ENCODE results near the gene ADAP1.

ADAP1 gene

GRCh38 chr7:901041-901387 lies 53.5 kb downstream of the ADAP1 start:
- POLR2A ChIA-PET: interaction anchor here (0.6 kb wide), 1 partner anchor 17 kb away, joined by 3 read pairs; no protein-coding TSS in a partner anchor

GRCh38 chr7:900331-901040 lies 54.0 kb downstream of the ADAP1 start:
- no peak overlapping the region for H3K4me3 ChIP-seq (ENCODE audit: low read depth, low read length)
- no peak for TF ChIP-seq ZNF302 (tag by site-specific recombination; IDR thresholded peaks at IDR 0.05; ENCODE audit: low read depth)
- TF ChIP-seq ZNF747 (tag by site-specific recombination; IDR thresholded peaks at IDR 0.05): no peak
- no peak for TF ChIP-seq TSHZ1 (tag by site-specific recombination; IDR thresholded peaks at IDR 0.05; ENCODE audit: borderline replicate concordance)
- no peak for TF ChIP-seq ZBTB1 (tag by site-specific recombination; IDR thresholded peaks at IDR 0.05)
- no peak for TF ChIP-seq GFI1B (tag by site-specific recombination; IDR thresholded peaks at IDR 0.05)
- TF ChIP-seq ZNF24 (tag by site-specific recombination; IDR thresholded peaks at IDR 0.05): no peak
- no peak for TF ChIP-seq OSR2 (tag by site-specific recombination; IDR thresholded peaks at IDR 0.05)
- TF ChIP-seq ZSCAN4 (tag by site-specific recombination; IDR thresholded peaks at IDR 0.05): no peak
- POLR2A ChIA-PET: interaction anchor here (0.6 to 0.8 kb wide), 2 partner anchors 15 to 17 kb away, joined by 3 read pairs; no protein-coding TSS in a partner anchor
- peaks cover 0 to 17% of the 10 kb centered on the region in 2 experiments; a peak in 1 of 3 replicates for H3K36me3 ChIP-seq (ENCODE audit: control insufficient read depth in 2 of 2, insufficient read depth in 1 of 2, low read length in 2 of 2)
- peaks cover 5% of the 10 kb centered on the region; the same call in 1 of the 2 replicates for H3K4me1 ChIP-seq (ENCODE audit: control insufficient read depth, insufficient read depth, low read length)
- no peak overlapping the region for H3K27ac ChIP-seq (ENCODE audit: extremely low read depth, low read depth, low read length)
- CTCF ChIA-PET: no interaction called here
- no peaks in the 10 kb centered on the region for H3K9me3 ChIP-seq (ENCODE audit: control insufficient read depth, insufficient read depth, low read depth, low read length)

More at GRCh38 chr7:901041-901387, 53.5 kb downstream of the ADAP1 start:
- TF ChIP-seq PRDM6 (tag by site-specific recombination; IDR thresholded peaks at IDR 0.05): no peak
- H3K36me3 ChIP-seq (ENCODE audit: control insufficient read depth in 2 of 2, insufficient read depth in 1 of 2, low read length in 2 of 2): peaks cover 0 to 12% of the 10 kb centered on the region in 2 experiments; a peak in 1 of 3 replicates
- H3K9me3 ChIP-seq (ENCODE audit: control insufficient read depth, insufficient read depth, low read depth, low read length): no peaks in the 10 kb centered on the region
- H3K4me3 ChIP-seq (ENCODE audit: low read depth, low read length): no peak overlapping the region
- CTCF ChIA-PET: interaction anchor here (0.6 to 1.3 kb wide), 4 partner anchors 28 to 143 kb away, joined by 3 to 6 read pairs (median 4); partner anchors contain the start of gene GPR146
- H3K4me1 ChIP-seq (ENCODE audit: control insufficient read depth, insufficient read depth, low read length): peaks cover 5% of the 10 kb centered on the region; the same call in 1 of the 2 replicates
- no peak overlapping the region for H3K27ac ChIP-seq (ENCODE audit: extremely low read depth, low read depth, low read length)

GRCh38 chr7:899806-900205 lies 54.7 kb downstream of the ADAP1 start:
- H3K4me1 ChIP-seq (ENCODE audit: control insufficient read depth, insufficient read depth, low read length): peaks cover 5% of the 10 kb centered on the region; the same call in 1 of the 2 replicates
- H3K4me3 ChIP-seq (ENCODE audit: low read depth, low read length): no peak overlapping the region
- H3K27ac ChIP-seq (ENCODE audit: extremely low read depth, low read depth, low read length): no peak overlapping the region
- no peaks in the 10 kb centered on the region for H3K9me3 ChIP-seq (ENCODE audit: control insufficient read depth, insufficient read depth, low read depth, low read length)
- CTCF ChIA-PET: no interaction called here
- peaks cover 0 to 24% of the 10 kb centered on the region in 2 experiments; a peak in 1 of 3 replicates for H3K36me3 ChIP-seq (ENCODE audit: control insufficient read depth in 2 of 2, insufficient read depth in 1 of 2, low read length in 2 of 2)
- POLR2A ChIA-PET: no interaction called here
- TF ChIP-seq ZSCAN4 (tag by site-specific recombination; IDR thresholded peaks at IDR 0.05) (no peak), ZNF16 (tag by site-specific recombination; IDR thresholded peaks at IDR 0.05; ENCODE audit: low read depth) (no peak), ZNF292 (tag by site-specific recombination; IDR thresholded peaks at IDR 0.05; ENCODE audit: borderline replicate concordance, low read depth) (no peak), GLIS1 (tag by site-specific recombination; IDR thresholded peaks at IDR 0.05) (no peak), ZNF610 (tag by site-specific recombination; IDR thresholded peaks at IDR 0.05; ENCODE audit: borderline replicate concordance) (no peak), ZSCAN5A (tag by site-specific recombination; IDR thresholded peaks at IDR 0.05) (no peak), KLF16 (tag by site-specific recombination; IDR thresholded peaks at IDR 0.05) (no peak), HOXC10 (CRISPR knock-in tag; IDR thresholded peaks at IDR 0.05) (no peak), ZBTB48 (tag by site-specific recombination; IDR thresholded peaks at IDR 0.05) (no peak), YY2 (tag by site-specific recombination; IDR thresholded peaks at IDR 0.05) (no peak), ZNF266 (tag by site-specific recombination; IDR thresholded peaks at IDR 0.05; ENCODE audit: low read depth) (no peak), ZNF433 (tag by site-specific recombination; IDR thresholded peaks at IDR 0.05; ENCODE audit: low read depth) (no peak)
